T-helper 9 cell (primary cell): ENCODE measurements around the gene SHC1.

Experiments used
- DNase-seq: peaks from one replicate; pipeline ENCODE4 v3.0.0-alpha.2; 2020

Gene SHC1

GRCh38 chr1:154937085-154937987 lies 33.2 kb downstream of the SHC1 start:
- peak; percentile 89 for DNase-seq

GRCh38 chr1:154936555-154937084 lies 33.9 kb downstream of the SHC1 start, which contains the start of gene PMVK:
Gene PMVK, minus strand, starts transcription at chr1:154936719. Its CDS starts 34 bp downstream, at chr1:154936685.
- DNase-seq = peak; percentile 94

GRCh38 chr1:154935749-154936554 lies 34.6 kb downstream of the SHC1 start:
- no peak for DNase-seq

GRCh38 chr1:154934358-154934948 lies 36.1 kb downstream of the SHC1 start:
- DNase-seq = no peak

- DNase-seq = no peak
Observed at GRCh38 chr1:154931940-154932487, 38.5 kb downstream of the SHC1 start.

- DNase-seq = no peak
Observed at GRCh38 chr1:154926201-154926600, 44.3 kb downstream of the SHC1 start.

- DNase-seq = no peak
Observed at GRCh38 chr1:154925335-154926170, 45.0 kb downstream of the SHC1 start.

GRCh38 chr1:154923695-154924094 lies 46.9 kb downstream of the SHC1 start:
- no peak for DNase-seq

- DNase-seq = no peak
Observed at GRCh38 chr1:154913273-154913672, 57.3 kb downstream of the SHC1 start.

GRCh38 chr1:154912755-154913154 lies 57.8 kb downstream of the SHC1 start:
- no peak for DNase-seq
